Subcutaneous adipose tissue (tissue), 4 donors: ENCODE measurements around the gene CRMP1. TPM values are rescaled to one million over a fixed set of nuclear protein-coding genes. Genes with fewer than 3 reads are reported as not detected.

Source experiments
- CTCF ChIP-seq: fragments of 450-650 bp; IDR thresholded peaks from one replicate; pipeline ENCODE4 v1.5.1; 2016; ENCODE audit warnings: low read depth, mild to moderate bottlenecking, control low read depth, antibody characterized with exemption, moderate library complexity
- total RNA-seq, 4 donors: library from RNA; depleted of rRNA; stranded (reverse); fragments of >200 nt; gene quantifications; one replicate each; pipeline ENCODE4 v1.1.0, GENCODE V29; 2016

CRMP1 gene
- total RNA-seq, 4 donors from 2014 or later = not detected

GRCh38 chr4:5787311-5787710, 105.6 kb downstream of the CRMP1 start:
- TF ChIP-seq CTCF = no peak

GRCh38 chr4:5785806-5786680, 106.8 kb downstream of the CRMP1 start:
- no peak for TF ChIP-seq CTCF

GRCh38 chr4:5784960-5785611, 107.8 kb downstream of the CRMP1 start:
- no peak for TF ChIP-seq CTCF

GRCh38 chr4:5784021-5784420, 108.9 kb downstream of the CRMP1 start:
- no peak for TF ChIP-seq CTCF

- no peak for TF ChIP-seq CTCF
These were observed 109.4 kb downstream of the CRMP1 start for GRCh38 chr4:5783486-5783885.

- no peak for TF ChIP-seq CTCF
These were observed 109.9 kb downstream of the CRMP1 start for GRCh38 chr4:5782829-5783476.

- no peak for TF ChIP-seq CTCF
These were observed 111.2 kb downstream of the CRMP1 start for GRCh38 chr4:5781691-5782090.
